ENCODE results near the gene FCRLA.

GRCh38 chr1:161705537-161705936 is 1.5 kb upstream of the FCRLA start:
- no peak for TF ChIP-seq CTCF (IDR thresholded peaks at IDR 0.05; ENCODE audit: low read length)
- no peak for TF ChIP-seq EZH2 (optimal IDR thresholded peaks at IDR 0.05; ENCODE audit: low read depth, low read length)
